H1 (cell line): ENCODE data around the gene RPS19. TPM values are rescaled to one million over a fixed set of nuclear protein-coding genes. Genes with fewer than 3 reads are reported as not detected.

Experiments used
- CTCF ChIA-PET: fragments of 300-600 bp; sonication (Branson Sonifier 250); formaldehyde crosslinking; loops from one replicate; lab custom pipeline; 2021; ENCODE audit not compliant: partially characterized antibody; lab: Charles Lee
- POLR2A ChIA-PET: fragments of 300-600 bp; sonication (Branson Sonifier 250); formaldehyde crosslinking; loops from one replicate; lab custom pipeline; 2021; ENCODE audit warnings: inconsistent platforms; ENCODE audit not compliant: partially characterized antibody; lab: Charles Lee
- DNase-seq, 2 experiments: peaks; one replicate each; pipeline versions ENCODE4 v3.0.0 to v3.0.0-alpha.2; 2010 to 2022; ENCODE audit warnings: low spot score in 2 of 2, low read depth in 1 of 2, mixed read lengths in 1 of 2
- FAIRE-seq: peaks from 2 replicates; lab custom pipeline; 2011; peaks lifted over from hg19 to GRCh38; lab: Jason Lieb, UNC
- H2AFZ ChIP-seq: 2 replicates; pipeline ENCODE4 v1.8.1; 2012; ENCODE audit warnings: low read length, inconsistent platforms
- H2AK5ac ChIP-seq: 2 replicates; pipeline ENCODE4 v1.6.1; 2013; ENCODE audit warnings: low read depth, low read length
- H2BK120ac ChIP-seq: replicated peaks from 2 replicates; pipeline ENCODE3; 2013; ENCODE audit warnings: low read depth, low read length, inconsistent platforms
- H2BK12ac ChIP-seq: 2 replicates; pipeline ENCODE4 v1.6.1; 2013; ENCODE audit warnings: low read depth, low read length
- H2BK15ac ChIP-seq: 2 replicates; pipeline ENCODE4 v1.6.1; 2013; ENCODE audit warnings: low read length
- H2BK20ac ChIP-seq: 2 replicates; pipeline ENCODE4 v1.6.1; 2013; ENCODE audit warnings: low read length
- H2BK5ac ChIP-seq: 2 replicates; pipeline ENCODE4 v1.6.1; 2013; ENCODE audit warnings: low read depth, low read length
- H3K14ac ChIP-seq: 2 replicates; pipeline ENCODE4 v1.6.1; 2013; ENCODE audit warnings: inconsistent platforms; ENCODE audit not compliant: insufficient read length
- H3K18ac ChIP-seq: 2 replicates; pipeline ENCODE4 v1.6.1; 2013; ENCODE audit warnings: low read length; ENCODE audit errors: extremely low read depth
- H3K23ac ChIP-seq: 2 replicates; pipeline ENCODE4 v1.6.1; 2013; ENCODE audit warnings: inconsistent platforms; ENCODE audit not compliant: insufficient read length
- H3K23me2 ChIP-seq: 2 replicates; pipeline ENCODE4 v1.6.1; 2013; ENCODE audit warnings: low read depth, low read length
- H3K27ac ChIP-seq: 2 replicates; pipeline ENCODE4 v1.6.1; 2011; ENCODE audit warnings: low read depth, low read length, inconsistent platforms
- H3K27me3 ChIP-seq, 4 experiments: replicated peaks in 1 of 4; 1 replicate in 1 of 4; 2 replicates in 3 of 4; pipeline versions ENCODE4 v1.6.1 to v1.8.1; 2011 to 2013; ENCODE audit warnings: low read length in 3 of 4, mild to moderate bottlenecking in 3 of 4, inconsistent platforms in 2 of 4, mixed read lengths in 2 of 4, moderate library complexity in 1 of 4; ENCODE audit not compliant: control insufficient read depth in 3 of 4, insufficient read depth in 3 of 4; ENCODE audit errors: extremely low read depth in 1 of 4
- H3K36me3 ChIP-seq, 4 experiments: 2 replicates each; pipeline versions ENCODE4 v1.6.1 to v1.8.1; 2011 to 2013; ENCODE audit warnings: mild to moderate bottlenecking in 4 of 4, low read length in 3 of 4, moderate library complexity in 2 of 4, control low read depth in 1 of 4, inconsistent platforms in 1 of 4; ENCODE audit not compliant: insufficient read depth in 4 of 4, control insufficient read depth in 2 of 4
- H3K4ac ChIP-seq: replicated peaks from 2 replicates; pipeline ENCODE3; 2013; ENCODE audit warnings: low read length, low read depth, mixed read lengths, inconsistent platforms; ENCODE audit not compliant: insufficient read length
- H3K4me1 ChIP-seq, 4 experiments: replicated peaks in 1 of 4; 1 replicate in 1 of 4; 2 replicates in 3 of 4; pipeline versions ENCODE4 v1.6.1 to v1.8.1; 2011 to 2013; ENCODE audit warnings: low read length in 3 of 4, inconsistent platforms in 2 of 4, mixed read lengths in 1 of 4; ENCODE audit not compliant: insufficient read depth in 4 of 4, control insufficient read depth in 3 of 4
- H3K4me2 ChIP-seq, 2 experiments: 2 replicates each; pipeline versions ENCODE4 v1.6.1 to v1.8.1; 2011 to 2013; ENCODE audit warnings: low read depth in 2 of 2, low read length in 2 of 2, control low read depth in 1 of 2, inconsistent platforms in 1 of 2, mild to moderate bottlenecking in 1 of 2; ENCODE audit not compliant: insufficient read depth in 1 of 2
- H3K4me3 ChIP-seq, 4 experiments: fragments of 200-600, 300-600 bp in 1 of 4; sonication (generic), shearing (Covaris generic), sonication (Bioruptor Twin) in 1 of 4; 2 replicates each; pipeline versions ENCODE4 v1.5.1 to v1.8.1; 2011 to 2016; ENCODE audit warnings: low read length in 4 of 4, low read depth in 3 of 4, control low read depth in 2 of 4, inconsistent platforms in 2 of 4, mild to moderate bottlenecking in 2 of 4, mixed read lengths in 1 of 4, moderate library complexity in 1 of 4; ENCODE audit not compliant: insufficient read depth in 2 of 4; ENCODE audit errors: extremely low read depth in 1 of 4
- H3K56ac ChIP-seq: replicated peaks from 2 replicates; pipeline ENCODE3; 2013; ENCODE audit warnings: low read depth, mild to moderate bottlenecking, mixed read lengths, low read length, inconsistent platforms; ENCODE audit not compliant: insufficient read length
- H3K79me1 ChIP-seq: 2 replicates; pipeline ENCODE4 v1.6.1; 2013; ENCODE audit warnings: low read depth, low read length, control low read depth
- H3K79me2 ChIP-seq, 2 experiments: 2 replicates each; pipeline versions ENCODE4 v1.6.1 to v1.8.1; 2012 to 2013; ENCODE audit warnings: low read length in 2 of 2, mild to moderate bottlenecking in 2 of 2, inconsistent platforms in 1 of 2; ENCODE audit not compliant: insufficient read depth in 2 of 2, control insufficient read depth in 1 of 2
- H3K9ac ChIP-seq, 4 experiments: replicated peaks in 1 of 4; 1 replicate in 1 of 4; 2 replicates in 3 of 4; pipeline versions ENCODE4 v1.6.1 to v1.8.1; 2011 to 2013; ENCODE audit warnings: low read depth in 3 of 4, low read length in 3 of 4, control low read depth in 2 of 4, mild to moderate bottlenecking in 2 of 4, moderate library complexity in 2 of 4, inconsistent platforms in 1 of 4; ENCODE audit errors: extremely low read depth in 1 of 4
- H3K9me3 ChIP-seq, 2 experiments: 2 replicates each; pipeline versions ENCODE4 v1.6.1 to v1.8.1; 2012 to 2013; ENCODE audit warnings: mild to moderate bottlenecking in 2 of 2, moderate library complexity in 2 of 2, control low read depth in 1 of 2, inconsistent platforms in 1 of 2, low read depth in 1 of 2, low read length in 1 of 2, mixed read lengths in 1 of 2; ENCODE audit not compliant: insufficient read depth in 2 of 2
- H4K20me1 ChIP-seq, 2 experiments: replicated peaks in 1 of 2; 2 replicates each; pipeline versions ENCODE3 to v1.8.1; 2011 to 2013; ENCODE audit warnings: inconsistent platforms in 2 of 2, low read length in 2 of 2, mild to moderate bottlenecking in 1 of 2; ENCODE audit not compliant: insufficient read depth in 2 of 2, control insufficient read depth in 1 of 2
- H4K5ac ChIP-seq: 2 replicates; pipeline ENCODE4 v1.6.1; 2013; ENCODE audit warnings: low read length, low read depth, mixed read lengths, inconsistent platforms; ENCODE audit not compliant: insufficient read length
- H4K8ac ChIP-seq: 2 replicates; pipeline ENCODE4 v1.8.0; 2013; ENCODE audit warnings: mild to moderate bottlenecking, moderate library complexity, low read length, inconsistent platforms; ENCODE audit not compliant: insufficient read depth; ENCODE audit errors: extremely low read depth
- H4K91ac ChIP-seq: replicated peaks from 2 replicates; pipeline ENCODE3; 2013; ENCODE audit warnings: low read length, mixed read lengths, inconsistent platforms; ENCODE audit not compliant: insufficient read length
- ATF2 ChIP-seq: IDR thresholded peaks from 2 replicates; pipeline ENCODE4 v1.6.1; 2012; ENCODE audit warnings: low read length, inconsistent platforms
- BCL11A ChIP-seq, 2 experiments: IDR thresholded peaks; one replicate each; pipeline ENCODE4 v1.6.1; 2011; ENCODE audit warnings: low read depth in 2 of 2, low read length in 2 of 2, mild to moderate bottlenecking in 2 of 2
- CEBPB ChIP-seq: IDR thresholded peaks from 2 replicates; pipeline ENCODE4 v1.6.1; 2012; ENCODE audit warnings: low read depth, low read length
- CHD2 ChIP-seq: IDR thresholded peaks from 2 replicates; pipeline ENCODE4 v1.6.1; 2012; ENCODE audit warnings: low read length, improper control_type of control experiment
- E2F6 ChIP-seq: IDR thresholded peaks from 2 replicates; pipeline ENCODE4 v1.6.1; 2012; ENCODE audit warnings: inconsistent platforms
- FOSL1 ChIP-seq: IDR thresholded peaks from 2 replicates; pipeline ENCODE4 v1.6.1; 2011; ENCODE audit warnings: mild to moderate bottlenecking, low read depth, low read length, moderate library complexity; ENCODE audit not compliant: insufficient read depth
- MAX ChIP-seq: IDR thresholded peaks from 2 replicates; pipeline ENCODE4 v1.6.1; 2012; ENCODE audit warnings: inconsistent platforms
- POLR2A ChIP-seq, 2 experiments: IDR thresholded peaks; 1 replicate in 1 of 2; 2 replicates in 1 of 2; pipeline ENCODE4 v1.6.1; 2011; ENCODE audit warnings: low read depth in 2 of 2, low read length in 2 of 2, mild to moderate bottlenecking in 2 of 2; ENCODE audit errors: control extremely low read depth in 1 of 2
- POU5F1 ChIP-seq: IDR thresholded peaks from 2 replicates; pipeline ENCODE4 v1.6.1; 2011; ENCODE audit warnings: low read depth, mild to moderate bottlenecking, low read length, moderate library complexity
- TAF1 ChIP-seq: IDR thresholded peaks from 2 replicates; pipeline ENCODE4 v1.6.1; 2011; ENCODE audit warnings: mild to moderate bottlenecking, low read depth, low read length
- TAF7 ChIP-seq: optimal IDR thresholded peaks from 2 replicates; pipeline ENCODE3; 2011; ENCODE audit warnings: low read depth, mild to moderate bottlenecking, inconsistent platforms, low read length, moderate library complexity, borderline replicate concordance
- TCF12 ChIP-seq: IDR thresholded peaks from 2 replicates; pipeline ENCODE4 v1.6.1; 2011; ENCODE audit warnings: low read depth, mild to moderate bottlenecking, low read length
- TEAD4 ChIP-seq: IDR thresholded peaks from 2 replicates; pipeline ENCODE4 v1.6.1; 2012; ENCODE audit warnings: low read depth, low read length, inconsistent platforms, mixed read lengths
- WGBS, 2 experiments: shearing (Covaris generic) in 1 of 2; methylation state at CpG; one replicate each; pipeline versions ENCODE4 v1.1.6 to v1.1.7; 2013 to 2015; ENCODE audit warnings: low lambda C conversion rate in 2 of 2, mixed read lengths in 2 of 2, inconsistent platforms in 1 of 2, low coverage in 1 of 2, missing lambda C conversion rate in 1 of 2; ENCODE audit not compliant: insufficient replicate concordance in 2 of 2, insufficient coverage in 1 of 2, insufficient read length in 1 of 2; ENCODE audit errors: extremely low coverage in 1 of 2, missing lambda C conversion rate in 1 of 2; 5-methylcytosine and 5-hydroxymethylcytosine counted together
- polyA plus RNA-seq, 7 experiments: library from polyadenylated mRNA; depleted of rRNA in 3 of 7; stranded (reverse) in 5 of 7; unstranded in 2 of 7; fragments of >200 nt in 5 of 7; fragments of 200-250 nt in 2 of 7; gene quantifications; 1 replicate in 5 of 7; 2 replicates in 1 of 7; 4 replicates in 1 of 7; pipeline versions ENCODE4 v1.2.1 to v1.2.3, GENCODE V29; 2011 to 2013; ENCODE audit warnings: missing spikeins in 2 of 7, mixed read lengths in 2 of 7
- total RNA-seq: library from RNA; stranded (reverse); fragmentation: NEBNext Ultra II Directional; extraction: Animal tissue kit (Norgen Biotek cat#: 25700); gene quantifications from 2 replicates; pipeline ENCODE4 v1.2.1, GENCODE V29; 2021

Gene RPS19
- total and polyA plus RNA-seq, 2 of the 8 experiments (the other 6 are each of a cell fraction or from before 2014, with no cell fraction given), result 2,817 to 5,751 TPM

- Histone ChIP-seq H3K4ac (no peak overlapping the region), H4K91ac (no peak overlapping the region), H4K8ac (no peak overlapping the region), H3K18ac (no peak overlapping the region), H3K56ac (no peak overlapping the region), H2AFZ (no peak overlapping the region), H3K9ac (no peak overlapping the region), H3K23ac (no peak overlapping the region), H3K4me3 (no peak overlapping the region), H3K36me3 (no peaks in the 10 kb centered on the region), H2BK20ac (no peak overlapping the region), H3K79me1 (no peaks in the 10 kb centered on the region), H3K4me1 (no peaks in the 10 kb centered on the region; a peak in 1 of 7 replicates), H3K79me2 (no peaks in the 10 kb centered on the region), H4K20me1 (no peaks in the 10 kb centered on the region), H2BK120ac (no peak overlapping the region), H3K14ac (no peak overlapping the region), H3K9me3 (peaks cover 0 to 11% of the 10 kb centered on the region in 2 experiments; a peak in 2 of 4 replicates), H2AK5ac (no peak overlapping the region), H3K27ac (no peak overlapping the region), H3K4me2 (no peak overlapping the region), H3K27me3 (no peaks in the 10 kb centered on the region), H4K5ac (no peak overlapping the region), H3K23me2 (no peaks in the 10 kb centered on the region), H2BK5ac (no peak overlapping the region), H2BK12ac (no peak overlapping the region), H2BK15ac (no peak overlapping the region)
- WGBS, 2 experiments, result 86% methylated on average over 5 of the region's 5 CpGs; no CpG with 5 or more reads in 1 of the 2 experiments
- CTCF ChIA-PET, result interaction anchor here (1.4 to 6.3 kb wide), 3 partner anchors 9 to 58 kb away, joined by 6 to 31 read pairs (median 6); partner anchors contain the start of gene RPS19
- DNase-seq, result no peak
- FAIRE-seq, result no peak
- POLR2A ChIA-PET, result interaction anchor here (0.6 to 4.1 kb wide), 5 partner anchors 10 to 411 kb away, joined by 3 to 31 read pairs (median 4); partner anchors contain the start of genes DMAC2 and RPS19
- TF ChIP-seq TAF7 (no peak), CEBPB (no peak), TCF12 (no peak), BCL11A (IDR thresholded peaks at IDR 0.05; ENCODE audit: low read depth in 2 of 2, low read length in 2 of 2) (no peak), E2F6 (no peak), POLR2A (IDR thresholded peaks at IDR 0.05; ENCODE audit: control extremely low read depth in 1 of 2, low read depth in 2 of 2, low read length in 2 of 2) (no peak), CHD2 (no peak), MAX (no peak), POU5F1 (no peak), TAF1 (no peak), FOSL1 (no peak), ATF2 (no peak), TEAD4 (no peak)
Observed at GRCh38 chr19:41850381-41850780, 9.7 kb upstream of the RPS19 start.
